ENCODE results near the gene KCNA2.

Gene KCNA2

GRCh38 chr1:110643879-110644472 lies 37.8 kb upstream of the KCNA2 start:
- no peak overlapping the region for H3K27ac ChIP-seq (ENCODE audit: low read depth, low read length)
- no peaks in the 10 kb centered on the region for H4K20me1 ChIP-seq (ENCODE audit: control insufficient read depth, insufficient read depth, low read depth, low read length)

DNA sequence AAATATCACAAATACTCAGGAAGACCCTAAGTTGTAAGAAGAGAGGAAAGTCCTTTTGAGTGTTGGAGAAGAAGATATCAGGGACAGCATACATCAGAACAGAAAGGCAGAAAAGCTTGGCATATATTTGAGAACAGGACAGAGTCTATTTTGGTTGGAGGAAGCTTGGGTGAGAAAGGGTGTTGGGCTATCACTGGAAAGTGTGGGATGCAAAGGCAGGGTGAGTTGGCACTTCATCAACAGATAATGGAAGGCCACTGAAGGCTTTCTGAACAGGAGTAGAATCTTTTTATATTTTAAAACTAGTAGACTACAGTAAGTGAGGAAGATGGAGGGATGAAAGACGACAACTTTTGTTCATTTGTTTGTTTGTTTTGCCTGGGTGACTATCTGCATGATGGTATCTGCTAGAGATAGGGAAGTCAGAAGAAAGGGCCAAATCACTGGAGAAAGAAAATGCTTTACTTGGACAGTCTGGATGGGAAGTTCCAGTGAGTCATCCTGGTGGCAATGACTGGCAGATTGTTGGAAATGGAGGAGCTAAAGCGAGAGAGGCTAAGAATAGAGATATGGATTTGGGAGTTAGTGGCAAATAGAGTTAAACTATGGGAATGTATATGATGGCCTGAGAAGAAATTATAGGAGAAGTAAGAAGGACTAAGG lies 33.7 kb upstream of the KCNA2 start:
- no peaks in the 10 kb centered on the region for H4K20me1 ChIP-seq (ENCODE audit: control insufficient read depth, insufficient read depth, low read depth, low read length)
- H3K4me3 ChIP-seq (ENCODE audit: low read length), result no peak overlapping the region
- H3F3A ChIP-seq (ENCODE audit: control insufficient read depth, insufficient read depth), result no peaks in the 10 kb centered on the region
- H3K27ac ChIP-seq (ENCODE audit: low read depth, low read length), result no peak overlapping the region
- H3K9me2 ChIP-seq (replicated peaks; ENCODE audit: control insufficient read depth, low read length), result no peaks in the 10 kb centered on the region
- TF ChIP-seq, protein P1, sequence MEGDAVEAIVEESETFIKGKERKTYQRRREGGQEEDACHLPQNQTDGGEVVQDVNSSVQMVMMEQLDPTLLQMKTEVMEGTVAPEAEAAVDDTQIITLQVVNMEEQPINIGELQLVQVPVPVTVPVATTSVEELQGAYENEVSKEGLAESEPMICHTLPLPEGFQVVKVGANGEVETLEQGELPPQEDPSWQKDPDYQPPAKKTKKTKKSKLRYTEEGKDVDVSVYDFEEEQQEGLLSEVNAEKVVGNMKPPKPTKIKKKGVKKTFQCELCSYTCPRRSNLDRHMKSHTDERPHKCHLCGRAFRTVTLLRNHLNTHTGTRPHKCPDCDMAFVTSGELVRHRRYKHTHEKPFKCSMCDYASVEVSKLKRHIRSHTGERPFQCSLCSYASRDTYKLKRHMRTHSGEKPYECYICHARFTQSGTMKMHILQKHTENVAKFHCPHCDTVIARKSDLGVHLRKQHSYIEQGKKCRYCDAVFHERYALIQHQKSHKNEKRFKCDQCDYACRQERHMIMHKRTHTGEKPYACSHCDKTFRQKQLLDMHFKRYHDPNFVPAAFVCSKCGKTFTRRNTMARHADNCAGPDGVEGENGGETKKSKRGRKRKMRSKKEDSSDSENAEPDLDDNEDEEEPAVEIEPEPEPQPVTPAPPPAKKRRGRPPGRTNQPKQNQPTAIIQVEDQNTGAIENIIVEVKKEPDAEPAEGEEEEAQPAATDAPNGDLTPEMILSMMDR (IDR thresholded peaks at IDR 0.05; ENCODE audit: low read depth, low read length, poor library complexity, severe bottlenecking), result no peak
- no peak for TF ChIP-seq EZH2phosphoT487 (IDR thresholded peaks at IDR 0.05; ENCODE audit: borderline replicate concordance, low read length)
- peaks cover 33% of the 10 kb centered on the region for H3K4me1 ChIP-seq (ENCODE audit: control insufficient read depth, low read length)
- no peaks in the 10 kb centered on the region for H3K36me3 ChIP-seq (ENCODE audit: control insufficient read depth, low read length)
- H3K79me2 ChIP-seq (ENCODE audit: control insufficient read depth, low read length), result no peaks in the 10 kb centered on the region
- H3K4me2 ChIP-seq (ENCODE audit: low read length), result no peak overlapping the region
- H3K9me3 ChIP-seq (ENCODE audit: control insufficient read depth, insufficient read depth, low read length), result no peaks in the 10 kb centered on the region
- no peaks in the 10 kb centered on the region for H3K27me3 ChIP-seq (ENCODE audit: control insufficient read depth, low read length)

More at GRCh38 chr1:110643879-110644472, 37.8 kb upstream of the KCNA2 start:
- H3K4me3 ChIP-seq (ENCODE audit: low read length), result no peak overlapping the region
- H3K9me3 ChIP-seq (ENCODE audit: control insufficient read depth, insufficient read depth, low read length), result no peaks in the 10 kb centered on the region
- no peaks in the 10 kb centered on the region for H3K79me2 ChIP-seq (ENCODE audit: control insufficient read depth, low read length)
- no peaks in the 10 kb centered on the region for H3F3A ChIP-seq (ENCODE audit: control insufficient read depth, insufficient read depth)
- no peaks in the 10 kb centered on the region for H3K9me2 ChIP-seq (replicated peaks; ENCODE audit: control insufficient read depth, low read length)
- H3K36me3 ChIP-seq (ENCODE audit: control insufficient read depth, low read length), result no peaks in the 10 kb centered on the region
- H3K4me1 ChIP-seq (ENCODE audit: control insufficient read depth, low read length), result peaks cover 24% of the 10 kb centered on the region
- no peaks in the 10 kb centered on the region for H3K27me3 ChIP-seq (ENCODE audit: control insufficient read depth, low read length)
- TF ChIP-seq, protein P1 (IDR thresholded peaks at IDR 0.05; ENCODE audit: low read depth, low read length, poor library complexity, severe bottlenecking), result no peak
- TF ChIP-seq EZH2phosphoT487 (IDR thresholded peaks at IDR 0.05; ENCODE audit: borderline replicate concordance, low read length), result no peak
- peak overlapping the region; percentile 25 for H3K4me2 ChIP-seq (ENCODE audit: low read length)

DNA sequence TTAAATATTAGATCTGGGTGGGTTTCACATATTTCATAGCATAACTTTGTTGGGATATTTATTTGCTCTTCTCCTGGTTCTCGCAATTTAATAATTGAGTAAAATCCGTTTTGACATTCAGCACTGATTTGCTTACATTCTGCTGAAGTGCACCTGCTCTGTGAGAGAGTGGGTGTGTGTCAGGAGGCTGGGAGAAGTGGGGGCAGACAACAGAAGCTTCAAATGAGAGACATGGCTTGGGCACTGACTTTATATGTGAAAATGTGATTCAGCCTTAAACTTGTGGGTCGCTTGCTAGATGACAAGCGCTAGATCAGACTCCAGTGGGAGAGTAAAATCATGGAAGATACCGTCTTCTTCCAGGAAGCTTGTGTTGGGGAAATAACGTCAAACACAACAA lies 32.4 kb upstream of the KCNA2 start:
- Histone ChIP-seq H3F3A (ENCODE audit: control insufficient read depth, insufficient read depth) (no peaks in the 10 kb centered on the region), H3K9me2 (replicated peaks; ENCODE audit: control insufficient read depth, low read length) (no peaks in the 10 kb centered on the region), H3K4me1 (ENCODE audit: control insufficient read depth, low read length) (peaks cover 30% of the 10 kb centered on the region), H3K9me3 (ENCODE audit: control insufficient read depth, insufficient read depth, low read length) (no peaks in the 10 kb centered on the region), H3K4me2 (ENCODE audit: low read length) (no peak overlapping the region), H3K27me3 (ENCODE audit: control insufficient read depth, low read length) (no peaks in the 10 kb centered on the region), H3K79me2 (ENCODE audit: control insufficient read depth, low read length) (no peaks in the 10 kb centered on the region), H3K27ac (ENCODE audit: low read depth, low read length) (no peak overlapping the region), H3K36me3 (ENCODE audit: control insufficient read depth, low read length) (no peaks in the 10 kb centered on the region), H3K4me3 (ENCODE audit: low read length) (no peak overlapping the region), H4K20me1 (ENCODE audit: control insufficient read depth, insufficient read depth, low read depth, low read length) (no peaks in the 10 kb centered on the region)
- no peak for TF ChIP-seq EZH2phosphoT487 (IDR thresholded peaks at IDR 0.05; ENCODE audit: borderline replicate concordance, low read length)
- TF ChIP-seq, protein P1 (IDR thresholded peaks at IDR 0.05; ENCODE audit: low read depth, low read length, poor library complexity, severe bottlenecking), result no peak

All from DOHH2 (cell line).